Pancreas (tissue), 10 donors: ENCODE measurements around the gene RAPGEF3. TPM values are rescaled to one million over a fixed set of nuclear protein-coding genes. Genes with fewer than 3 reads are reported as not detected.

Experiments used
- ATAC-seq, 4 donors: fragments of 200-7000 bp; cut with Tn5 transposase; one replicate each; pipeline versions ENCODE4 v1.8.0 to v1.9.1; 2020; ENCODE audit warnings: mild to moderate bottlenecking in 4 of 4, moderate library complexity in 4 of 4
- DNase-seq, 6 donors: peaks; one replicate each; pipeline ENCODE4 v3.0.0-alpha.2; 2020
- FAIRE-seq: peaks from 2 replicates; lab custom pipeline; 2012; peaks lifted over from hg19 to GRCh38; lab: Jason Lieb, UNC
- H3K27ac ChIP-seq, 4 donors: fragments of 200-600 bp; sonication (generic); 1 replicate in 3 of 4; 2 replicates in 1 of 4; pipeline versions ENCODE4 v1.5.0 to v1.8.0; 2020
- H3K27me3 ChIP-seq, 4 donors: fragments of 200-600 bp; one replicate each; pipeline ENCODE4 v1.8.0; 2021
- H3K36me3 ChIP-seq, 3 donors: fragments of 200-600 bp; sonication (generic) in 1 of 3; one replicate each; pipeline versions ENCODE4 v1.5.0 to v1.8.0; 2020 to 2021
- H3K4me1 ChIP-seq, 3 donors: fragments of 200-600 bp; one replicate each; pipeline ENCODE4 v1.8.0; 2021
- H3K4me3 ChIP-seq, 4 donors: fragments of 200-600 bp; sonication (generic) in 2 of 4; one replicate each; pipeline versions ENCODE4 v1.5.0 to v1.8.0; 2020 to 2021
- H3K9me3 ChIP-seq, 4 donors: fragments of 200-600 bp; one replicate each; pipeline ENCODE4 v1.8.0; 2021
- WGBS, 2 donors: extraction: QIAGEN DNeasy Blood & Tissue Kit; methylation state at CpG; one replicate each; pipeline ENCODE4 v1.1.7; 2013; 5-methylcytosine and 5-hydroxymethylcytosine counted together
- intact Hi-C, 3 donors: fragments of 100-400 bp; cut with DNase I; formaldehyde crosslinking; loops; one replicate each; pipeline versions ENCODE4 v1.11.1 to v1.14.2; 2022
- polyA plus RNA-seq, 2 donors: library from polyadenylated mRNA; stranded (reverse); fragments of 200-250 nt; gene quantifications; one replicate each; pipeline ENCODE4 v1.2.3, GENCODE V29; 2013
- total RNA-seq, 6 donors: library from RNA; stranded (reverse); fragmentation: NEBNext Ultra II Directional in 4 of 6; extraction: Animal tissue kit (Norgen Biotek cat#: 25700) in 4 of 6; gene quantifications; one replicate each; pipeline versions ENCODE4 v1.2.1 to v1.2.4, GENCODE V29; 2021 to 2023
- TF ChIP-seq, protein P1 (sequence below), 4 donors: fragments of 200-600 bp; sonication (generic) in 3 of 4; IDR thresholded peaks; one replicate each; pipeline versions ENCODE4 v1.5.0 to v1.8.0; 2021; ENCODE audit warnings: antibody characterized with exemption in 4 of 4
- donor health status: healthy with polysubstance abuse.
- donor health status: DM: no; HTN: no; CAD: no; lungs with moderate emphysema.
- donor health status: DM: no; HTN: no; CAD: no.
- donor health status: control.
- donor health status: control.
- donor health status: Bipolar disorder and iron deficiency.
- donor health status: DM: yes; HTN: yes; CAD: no.
- donor health status: DM: no; HTN: no; CAD: no.
- donor health status: DM: no; HTN: no; CAD: no.
- donor health status: DM: yes; HTN: yes; CAD: no.

RAPGEF3 gene
- total and polyA plus RNA-seq, 8 donors, result 2.5 to 54.4 (median 5.5) TPM

GRCh38 chr12:47709237-47709636, 49.4 kb downstream of the RAPGEF3 start:
- intact Hi-C loops, result loop anchor here in 1 of 3 donors (10.0 kb wide), 1 partner anchor 54 kb away; no protein-coding TSS in a partner anchor
- no peaks in the 10 kb centered on the region for H3K27me3 ChIP-seq
- FAIRE-seq (no peak), ATAC-seq (no peak), DNase-seq (no peak)
- no peak overlapping the region for H3K27ac ChIP-seq
- peaks cover 0 to 11% (median 0%) of the 10 kb centered on the region in 3 donors for H3K4me1 ChIP-seq
- TF ChIP-seq, protein P1, sequence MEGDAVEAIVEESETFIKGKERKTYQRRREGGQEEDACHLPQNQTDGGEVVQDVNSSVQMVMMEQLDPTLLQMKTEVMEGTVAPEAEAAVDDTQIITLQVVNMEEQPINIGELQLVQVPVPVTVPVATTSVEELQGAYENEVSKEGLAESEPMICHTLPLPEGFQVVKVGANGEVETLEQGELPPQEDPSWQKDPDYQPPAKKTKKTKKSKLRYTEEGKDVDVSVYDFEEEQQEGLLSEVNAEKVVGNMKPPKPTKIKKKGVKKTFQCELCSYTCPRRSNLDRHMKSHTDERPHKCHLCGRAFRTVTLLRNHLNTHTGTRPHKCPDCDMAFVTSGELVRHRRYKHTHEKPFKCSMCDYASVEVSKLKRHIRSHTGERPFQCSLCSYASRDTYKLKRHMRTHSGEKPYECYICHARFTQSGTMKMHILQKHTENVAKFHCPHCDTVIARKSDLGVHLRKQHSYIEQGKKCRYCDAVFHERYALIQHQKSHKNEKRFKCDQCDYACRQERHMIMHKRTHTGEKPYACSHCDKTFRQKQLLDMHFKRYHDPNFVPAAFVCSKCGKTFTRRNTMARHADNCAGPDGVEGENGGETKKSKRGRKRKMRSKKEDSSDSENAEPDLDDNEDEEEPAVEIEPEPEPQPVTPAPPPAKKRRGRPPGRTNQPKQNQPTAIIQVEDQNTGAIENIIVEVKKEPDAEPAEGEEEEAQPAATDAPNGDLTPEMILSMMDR (IDR thresholded peaks at IDR 0.05), result no peak
- H3K9me3 ChIP-seq, result no peaks in the 10 kb centered on the region
- H3K4me3 ChIP-seq, result no peak overlapping the region
- H3K36me3 ChIP-seq, result no peaks in the 10 kb centered on the region
- 80 to 90% methylated on average over 4 of the region's 4 CpGs for WGBS, 2 donors

DNA sequence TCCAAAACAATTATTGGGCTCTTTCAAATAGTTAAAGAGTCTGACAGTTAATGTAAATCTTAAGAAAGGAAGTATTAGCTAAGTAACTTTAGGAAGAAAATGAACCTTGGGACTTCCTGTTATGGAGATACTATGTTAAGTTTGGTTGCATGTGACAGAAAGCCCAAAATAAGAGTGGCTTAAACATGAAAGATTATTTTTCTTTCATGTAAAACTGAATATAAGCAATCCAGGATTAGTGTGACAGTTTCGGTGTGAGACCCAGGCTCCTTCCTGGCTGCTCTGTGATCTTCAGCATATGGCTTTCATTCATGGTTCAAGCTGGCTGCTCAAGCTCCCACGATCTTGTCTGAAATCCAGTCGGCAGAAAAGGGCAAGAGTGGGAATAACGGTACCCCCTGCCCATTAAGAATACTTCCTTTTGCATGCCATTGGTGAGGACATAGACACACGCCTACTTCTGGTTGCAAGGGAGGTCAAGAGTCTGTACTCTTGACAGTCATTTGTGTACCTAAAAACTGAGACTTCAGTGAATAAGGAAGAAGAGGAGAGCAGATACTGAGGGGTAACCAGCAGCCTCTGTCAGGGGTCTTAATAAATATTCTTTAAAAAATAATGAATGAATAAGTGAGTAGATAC, 50.7 kb downstream of the RAPGEF3 start:
- H3K27ac ChIP-seq, result no peak overlapping the region
- H3K36me3 ChIP-seq, result no peaks in the 10 kb centered on the region
- no peaks in the 10 kb centered on the region for H3K27me3 ChIP-seq
- intact Hi-C loops, result loop anchor here in 1 of 3 donors (10.0 kb wide), 1 partner anchor 53 kb away; no protein-coding TSS in a partner anchor
- TF ChIP-seq, protein P1 (IDR thresholded peaks at IDR 0.05), result no peak
- FAIRE-seq (no peak), ATAC-seq (no peak), DNase-seq (no peak)
- H3K4me3 ChIP-seq, result no peak overlapping the region
- H3K9me3 ChIP-seq, result no peaks in the 10 kb centered on the region
- WGBS, 2 donors, result 59 to 73% methylated on average over 5 of the region's 5 CpGs
- peaks cover 0 to 11% (median 0%) of the 10 kb centered on the region in 3 donors for H3K4me1 ChIP-seq

DNA sequence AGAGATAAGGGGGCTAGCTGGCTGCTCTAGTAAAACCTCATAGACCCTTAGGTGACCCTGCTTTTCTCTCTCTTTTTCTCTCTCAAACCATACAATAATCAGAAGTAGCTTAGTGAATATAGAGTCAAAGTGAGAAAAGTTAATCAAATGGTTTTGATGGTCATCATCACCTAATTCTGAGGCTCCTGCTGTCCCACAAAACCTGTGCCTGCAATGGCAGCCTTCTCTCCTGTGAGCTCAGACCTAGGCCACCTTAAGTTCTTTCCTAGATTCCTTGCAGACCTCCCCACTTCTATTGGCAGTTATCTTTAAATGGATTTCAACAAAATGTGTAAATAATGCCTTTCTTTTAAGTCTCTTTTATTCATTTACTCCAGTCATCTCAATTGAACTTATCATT, 51.3 kb downstream of the RAPGEF3 start:
- H3K9me3 ChIP-seq, result no peaks in the 10 kb centered on the region
- intact Hi-C loops, result loop anchor here in 1 of 3 donors (10.0 kb wide), 1 partner anchor 53 kb away; no protein-coding TSS in a partner anchor
- H3K27me3 ChIP-seq, result no peaks in the 10 kb centered on the region
- H3K27ac ChIP-seq, result no peak overlapping the region
- DNase-seq (no peak), FAIRE-seq (no peak), ATAC-seq (no peak)
- no peaks in the 10 kb centered on the region for H3K36me3 ChIP-seq
- TF ChIP-seq, protein P1 (IDR thresholded peaks at IDR 0.05), result no peak
- H3K4me3 ChIP-seq, result no peak overlapping the region
- H3K4me1 ChIP-seq, result peaks cover 0 to 11% (median 0%) of the 10 kb centered on the region in 3 donors

DNA sequence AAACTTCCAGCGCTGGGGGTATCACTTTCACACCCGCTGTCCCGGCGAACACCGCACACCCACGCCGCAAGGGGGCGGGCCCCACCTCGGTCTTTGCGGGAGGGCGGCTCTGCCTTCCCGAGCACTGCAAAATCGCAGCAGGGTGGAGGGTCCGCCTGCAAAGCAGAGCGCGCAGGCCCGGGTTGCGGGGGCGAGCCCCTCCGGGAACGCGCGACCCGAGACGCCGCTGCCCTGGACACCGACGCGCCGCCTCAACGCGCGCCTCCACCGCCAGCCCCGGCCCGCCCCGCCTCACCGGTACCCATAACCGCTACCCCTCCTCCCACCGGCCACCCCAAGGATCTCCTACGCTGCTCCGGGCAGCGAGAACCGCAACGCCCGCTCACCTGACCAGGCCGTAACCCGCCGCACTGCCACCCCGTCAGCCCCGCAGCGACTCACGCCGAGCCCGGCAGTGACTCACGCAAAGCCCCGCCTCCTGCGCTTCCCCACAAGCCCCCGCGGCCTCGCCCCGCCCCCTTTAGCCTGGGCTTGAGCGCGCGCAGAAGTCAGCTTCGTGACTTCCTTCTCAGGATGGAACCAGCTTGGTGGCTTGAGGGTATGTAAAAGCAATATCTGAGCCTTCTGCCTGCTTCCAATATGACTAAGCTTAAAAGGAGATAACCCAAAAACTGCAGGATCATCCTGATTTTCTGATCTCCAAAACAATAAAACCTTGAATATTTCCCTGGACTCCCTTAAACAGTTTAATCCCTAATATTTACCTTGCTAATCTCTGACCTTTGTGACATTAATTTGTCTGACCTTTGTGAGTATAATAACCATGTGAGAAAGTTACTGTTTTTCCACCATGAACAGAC, 52.9 kb downstream of the RAPGEF3 start, which contains the start of gene RPAP3:
Gene RPAP3 (minus strand): TSS at position 465 of the 860 bp plus-strand sequence. CDS start 3,190 bp downstream, outside the sequence.
- DNase-seq, result peak; percentile 96 to 99 (median 98)
- WGBS, 2 donors, result 1% methylated on average over 40 to 66 of the region's 66 CpGs
- peak; percentile 98 to 99 (median 99) for ATAC-seq
- peak; percentile 45 for FAIRE-seq
- Histone ChIP-seq H3K27ac (peak within 1 kb of the TSS; percentile 81 to 87 (median 84)), H3K4me3 (peak within 1 kb of the TSS; percentile 90 to 93 (median 92)), H3K9me3 (no peaks in the 10 kb centered on the region), H3K4me1 (peaks cover 0 to 11% (median 0%) of the 10 kb centered on the region in 3 donors), H3K27me3 (no peaks in the 10 kb centered on the region), H3K36me3 (peaks cover 0 to under 1% (median 0%) of the 10 kb centered on the region in 3 donors)
- intact Hi-C loops, result loop anchor here in 1 of 3 donors (10.0 kb wide), 1 partner anchor 51 kb away; no protein-coding TSS in a partner anchor
- TF ChIP-seq, protein P1 (IDR thresholded peaks at IDR 0.05), result peak; percentile 31 to 59 (median 48)
